CD4-positive, alpha-beta T cell treated with Interleukin-15 for 4 hours (primary cell): ENCODE data around the gene STEAP4.
"Not testable (repeated sequence)": the region's sequence is repeated elsewhere in the genome, so short reads cannot be mapped to it uniquely, and the experiment has no call there.

ENCODE experiments used
- DNase-seq: peaks from one replicate; pipeline ENCODE4 v3.0.0-alpha.2; 2020; ENCODE audit warnings: low spot score

The STEAP4 gene

GRCh38 chr7:88312061-88312663 lies 5.5 kb upstream of the STEAP4 start:
- DNase-seq, result no peak

- no peak for DNase-seq
Measured at GRCh38 chr7:88311675-88312036, 5.0 kb upstream of the STEAP4 start.

- DNase-seq, result no peak
Measured at GRCh38 chr7:88310956-88311674, 4.4 kb upstream of the STEAP4 start.

GRCh38 chr7:88309819-88310218 lies 3.1 kb upstream of the STEAP4 start:
- no peak for DNase-seq

GRCh38 chr7:88307823-88308222 lies 1.1 kb upstream of the STEAP4 start:
- no peak for DNase-seq

- no peak for DNase-seq
Measured at GRCh38 chr7:88307412-88307811, 718 bp upstream of the STEAP4 start.

- no peak for DNase-seq
Measured at GRCh38 chr7:88305044-88305443, 1.6 kb downstream of the STEAP4 start.

- no peak for DNase-seq
Measured at GRCh38 chr7:88302486-88302885, 4.2 kb downstream of the STEAP4 start.

GRCh38 chr7:88301924-88302323 lies 4.8 kb downstream of the STEAP4 start:
- DNase-seq, result no peak

- no peak for DNase-seq
Measured at GRCh38 chr7:88300401-88300945, 6.2 kb downstream of the STEAP4 start.

- DNase-seq, result no peak
Measured at GRCh38 chr7:88299126-88299525, 7.6 kb downstream of the STEAP4 start.

- DNase-seq, result no peak
Measured at GRCh38 chr7:88293866-88294265, 12.8 kb downstream of the STEAP4 start.

GRCh38 chr7:88291398-88292173 lies 15.1 kb downstream of the STEAP4 start:
- no peak for DNase-seq

GRCh38 chr7:88290491-88290890 lies 16.2 kb downstream of the STEAP4 start:
- no peak for DNase-seq

- no peak for DNase-seq
Measured at GRCh38 chr7:88289564-88290025, 17.1 kb downstream of the STEAP4 start.

GRCh38 chr7:88281749-88282148 lies 24.9 kb downstream of the STEAP4 start:
- DNase-seq, result no peak

GRCh38 chr7:88280801-88281200 lies 25.9 kb downstream of the STEAP4 start:
- DNase-seq, result no peak

GRCh38 chr7:88279323-88279722 lies 27.4 kb downstream of the STEAP4 start:
- DNase-seq, result no peak

- DNase-seq, result no peak
Measured at GRCh38 chr7:88278881-88279280, 27.8 kb downstream of the STEAP4 start.

- no peak for DNase-seq
Measured at GRCh38 chr7:88276605-88277153, 30.0 kb downstream of the STEAP4 start.

GRCh38 chr7:88274856-88275255 lies 31.8 kb downstream of the STEAP4 start:
- not testable (repeated sequence) for DNase-seq

GRCh38 chr7:88269586-88269985 lies 37.1 kb downstream of the STEAP4 start:
- DNase-seq, result no peak

- DNase-seq, result no peak
Measured at GRCh38 chr7:88268858-88269257, 37.8 kb downstream of the STEAP4 start.
